Panc1 (cell line): ENCODE data around the gene STARD5. TPM values are rescaled to one million over a fixed set of nuclear protein-coding genes. Genes with fewer than 3 reads are reported as not detected.

Experiments used
- ATAC-seq: fragments of 200-7000 bp; cut with Tn5 transposase; 2 replicates; pipeline ENCODE4 v1.9.1; 2020; ENCODE audit warnings: mild to moderate bottlenecking, moderate library complexity
- BruUV-seq: library from RNA; stranded (reverse); fragments of 400-500 nt; replicated peaks from 2 replicates; lab custom pipeline; 2021; lab: Mats Ljungman, UMichigan
- CTCF ChIA-PET: fragments of 300-600 bp; sonication (Branson Sonifier 250); formaldehyde crosslinking; loops from one replicate; lab custom pipeline; 2022; ENCODE audit warnings: antibody characterized with exemption; lab: Charles Lee
- POLR2A ChIA-PET: fragments of 300-600 bp; sonication (Branson Sonifier 250); formaldehyde crosslinking; loops from one replicate; lab custom pipeline; 2022; ENCODE audit warnings: antibody characterized with exemption; lab: Charles Lee
- DNase-seq: peaks from one replicate; pipeline ENCODE4 v3.0.0-alpha.2; 2010; ENCODE audit warnings: low read depth, low spot score
- H3K27ac ChIP-seq: 2 replicates; pipeline ENCODE4 v1.5.1; 2011; ENCODE audit warnings: mild to moderate bottlenecking, low read length, inconsistent platforms
- H3K27me3 ChIP-seq: fragments of 200-500 bp; sonication (Bioruptor generic); 2 replicates; pipeline ENCODE4 v1.6.0; 2014; ENCODE audit warnings: low read length, inconsistent platforms; ENCODE audit not compliant: control insufficient read depth, insufficient read depth
- H3K36me3 ChIP-seq: fragments of 200-500 bp; sonication (Bioruptor generic); 2 replicates; pipeline ENCODE4 v1.5.1; 2014; ENCODE audit warnings: inconsistent platforms, mild to moderate bottlenecking, low read length, moderate library complexity; ENCODE audit not compliant: control insufficient read depth, insufficient read depth
- H3K4me1 ChIP-seq: 2 replicates; pipeline ENCODE4 v1.5.1; 2011; ENCODE audit warnings: inconsistent platforms, mild to moderate bottlenecking, low read length, moderate library complexity; ENCODE audit not compliant: control insufficient read depth, insufficient read depth
- H3K4me3 ChIP-seq, 2 experiments: 2 replicates each; pipeline ENCODE4 v1.5.1; 2011 to 2012; ENCODE audit warnings: low read depth in 2 of 2, low read length in 2 of 2, mild to moderate bottlenecking in 2 of 2, inconsistent platforms in 1 of 2, moderate library complexity in 1 of 2
- H3K9me3 ChIP-seq: fragments of 200-500 bp; sonication (Bioruptor generic); 2 replicates; pipeline ENCODE4 v1.5.1; 2014; ENCODE audit warnings: low read depth, mild to moderate bottlenecking, inconsistent platforms, low read length, moderate library complexity; ENCODE audit not compliant: control insufficient read depth, insufficient read depth
- CTCF ChIP-seq: fragments of 450-650 bp; IDR thresholded peaks from 2 replicates; pipeline ENCODE4 v1.5.1; 2017; ENCODE audit warnings: mild to moderate bottlenecking
- POLR2AphosphoS5 ChIP-seq: IDR thresholded peaks from 2 replicates; pipeline ENCODE4 v1.6.1; 2012; ENCODE audit warnings: mild to moderate bottlenecking, low read depth, low read length, moderate library complexity
- REST ChIP-seq, 2 experiments: IDR thresholded peaks; 2 replicates each; pipeline ENCODE4 v1.6.1; 2011 to 2012; ENCODE audit warnings: low read depth in 2 of 2, control low read depth in 1 of 2, low read length in 1 of 2, mild to moderate bottlenecking in 1 of 2, moderate library complexity in 1 of 2; ENCODE audit not compliant: insufficient read depth in 1 of 2
- SIN3A ChIP-seq: IDR thresholded peaks from 2 replicates; pipeline ENCODE4 v1.6.1; 2012; ENCODE audit warnings: low read depth, mild to moderate bottlenecking, low read length, moderate library complexity, borderline replicate concordance; ENCODE audit not compliant: insufficient read depth
- TCF7L2 ChIP-seq: IDR thresholded peaks from 2 replicates; pipeline ENCODE4 v1.6.1; 2011; ENCODE audit warnings: mild to moderate bottlenecking, low read depth, low read length, inconsistent platforms
- in situ Hi-C: cut with HindIII; loops from 2 replicates; pipeline ENCODE4 v1.10.0; 2016; ENCODE audit warnings: low sequenced_read_pairs, low pct_unique_long_range_greater_than_20kb
- intact Hi-C: fragments of 100-400 bp; cut with micrococcal nuclease; formaldehyde crosslinking; loops from one replicate; pipeline ENCODE4 v1.10.0; 2022; ENCODE audit not compliant: unreplicated experiment
- total RNA-seq: library from RNA; stranded (reverse); gene quantifications from one replicate; pipeline ENCODE4 v1.2.1, GENCODE V29; 2021; ENCODE audit not compliant: unreplicated experiment

The STARD5 gene
- total RNA-seq, 1 experiment from 2014 or later = 2.9 TPM

GRCh38 chr15:81271761-81272644 is 51.9 kb downstream of the STARD5 start:
- no peak for ATAC-seq
- H3K4me3 ChIP-seq = no peak overlapping the region
- DNase-seq = no peak
- no peak overlapping the region for H3K27ac ChIP-seq
- no TSS peak for BruUV-seq
- ChIA-PET POLR2A (interaction anchor here (0.6 kb wide), 1 partner anchor 117 kb away, joined by 4 read pairs; no protein-coding TSS in a partner anchor), CTCF (interaction anchor here (0.6 kb wide), 1 partner anchor 169 kb away, joined by 3 read pairs; no protein-coding TSS in a partner anchor)
- no peaks in the 10 kb centered on the region for H3K4me1 ChIP-seq
- TF ChIP-seq TCF7L2 = no peak
- TF ChIP-seq CTCF = no peak
- TF ChIP-seq SIN3A = no peak
- TF ChIP-seq POLR2AphosphoS5 = no peak
- TF ChIP-seq REST (IDR thresholded peaks at IDR 0.05; ENCODE audit: insufficient read depth in 1 of 2, low read depth in 2 of 2, low read length in 1 of 2) = no peak
- no peaks in the 10 kb centered on the region for H3K9me3 ChIP-seq
- no peaks in the 10 kb centered on the region; the same call in 1 of the 2 replicates for H3K27me3 ChIP-seq
- intact Hi-C loops (no loop called here), in situ Hi-C loops (no loop called here)
- H3K36me3 ChIP-seq = no peaks in the 10 kb centered on the region

DNA sequence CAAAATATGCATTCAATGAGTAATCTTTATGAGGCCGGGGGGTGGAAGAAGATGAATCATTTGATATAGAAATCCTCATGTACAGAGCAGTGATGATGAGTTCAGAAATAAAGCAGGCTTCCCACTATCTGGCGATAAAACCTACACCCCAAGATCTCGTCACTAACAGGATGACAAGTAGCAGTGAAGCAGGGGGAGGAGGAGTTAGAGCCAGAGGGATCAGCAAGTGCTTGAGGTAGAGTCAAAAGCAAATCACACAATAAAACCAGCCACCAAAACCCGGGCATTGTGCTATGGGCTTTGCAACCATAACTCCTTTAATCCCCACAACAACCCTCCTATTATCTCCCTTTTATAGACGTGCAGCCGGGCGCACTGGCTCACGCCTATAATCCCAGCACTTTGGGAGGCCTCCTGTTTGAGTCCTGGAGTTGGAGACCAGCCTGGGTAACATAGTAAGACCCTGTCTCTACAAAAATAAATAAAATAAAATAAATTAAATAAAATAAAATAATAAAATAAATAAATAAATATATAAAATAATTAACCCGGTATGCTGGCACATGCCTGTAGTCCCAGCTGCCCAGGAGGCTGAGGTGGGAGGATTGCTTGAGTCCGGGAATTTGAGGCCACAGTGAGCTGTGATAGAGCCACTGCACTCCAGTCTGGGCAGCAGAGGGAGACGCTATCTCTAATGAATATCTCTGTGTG is 53.0 kb downstream of the STARD5 start:
- H3K4me3 ChIP-seq = no peak overlapping the region
- H3K27me3 ChIP-seq = no peaks in the 10 kb centered on the region; the same call in 1 of the 2 replicates
- intact Hi-C loops (no loop called here), in situ Hi-C loops (no loop called here)
- no peak overlapping the region for H3K27ac ChIP-seq
- no peaks in the 10 kb centered on the region for H3K9me3 ChIP-seq
- ATAC-seq (no peak), DNase-seq (no peak)
- peaks cover 4% of the 10 kb centered on the region; the same call in 1 of the 2 replicates for H3K4me1 ChIP-seq
- POLR2A ChIA-PET = interaction anchor here (0.6 kb wide), 1 partner anchor 116 kb away, joined by 4 read pairs; no protein-coding TSS in a partner anchor
- no TSS peak for BruUV-seq
- no peaks in the 10 kb centered on the region for H3K36me3 ChIP-seq
- CTCF ChIA-PET = no interaction called here
- TF ChIP-seq REST (IDR thresholded peaks at IDR 0.05; ENCODE audit: insufficient read depth in 1 of 2, low read depth in 2 of 2, low read length in 1 of 2) = no peak
- TF ChIP-seq CTCF = no peak
- no peak for TF ChIP-seq TCF7L2
- TF ChIP-seq POLR2AphosphoS5 = no peak
- TF ChIP-seq SIN3A = no peak
